ENCODE results near the gene CFLAR. TPM values are rescaled to one million over a fixed set of nuclear protein-coding genes. Genes with fewer than 3 reads are reported as not detected.

CFLAR gene
- 293 and 295 TPM in 2 replicates for total RNA-seq

GRCh38 chr2:201116115-201116958 is at the start of gene CFLAR:
CFLAR (plus strand) TSS chr2:201116164; CDS start chr2:201129866, 13,702 bp downstream.

GRCh38 chr2:201071479-201072200 is 44.3 kb upstream of the CFLAR start, which contains the start of the genes HYCC2 and NDUFB3:
HYCC2 (minus strand) TSS chr2:201071671; CDS start chr2:201024009, 47,662 bp downstream.
NDUFB3 (plus strand) TSS chr2:201072001; CDS start chr2:201078883, 6,882 bp downstream.

GRCh38 chr2:201182650-201183364 is 66.8 kb downstream of the CFLAR start, which contains the start of gene CASP10:
CASP10 (plus strand) TSS chr2:201183141; CDS start chr2:201185778, 2,637 bp downstream.

Small RNA genes lying within 50 kb of the gene (small RNA-seq; reads per million reads assigned to genes)
- gene AC007283.2 (not detected), gene MTND4LP13 (2.2 reads per million, percentile 82 among the genes with 10 or more reads in this experiment), gene RNU6-1206P (not detected), gene RNU7-45P (not detected)

Other genes starting within 250 kb of the CFLAR start
- gene PPIL3, start 227.1 kb upstream of the CFLAR start, total RNA-seq, result 24.5 and 27.9 TPM in 2 replicates
- 14.7 and 17.1 TPM in 2 replicates for gene NIF3L1, start 226.8 kb upstream of the CFLAR start, total RNA-seq
- 13.7 and 23.4 TPM in 2 replicates for gene ORC2, start 152.5 kb upstream of the CFLAR start, total RNA-seq
- 15.4 and 20.1 TPM in 2 replicates for gene HYCC2, start 44.5 kb upstream of the CFLAR start, total RNA-seq
- 42.5 and 50.3 TPM in 2 replicates for gene NDUFB3, start 44.2 kb upstream of the CFLAR start, total RNA-seq
- 45.1 and 56.7 TPM in 2 replicates for gene CASP10, start 67.0 kb downstream of the CFLAR start, total RNA-seq
- gene CASP8, start 144.4 kb downstream of the CFLAR start, total RNA-seq, result 6.2 and 7.5 TPM in 2 replicates
- 0.65 and 1.1 TPM in 2 replicates for gene FLACC1, start 241.2 kb downstream of the CFLAR start, total RNA-seq

All from vein endothelial cell (primary cell).